Measurements from ENCODE around the gene FKBP1A. TPM values are rescaled to one million over a fixed set of nuclear protein-coding genes. Genes with fewer than 3 reads are reported as not detected.

Gene FKBP1A
- total RNA-seq, 1 experiment from 2014 or later, result 77.9 TPM

- no peak for DNase-seq (ENCODE audit: low read depth)
These were observed 6.5 kb downstream of the FKBP1A start for GRCh38 chr20:1386323-1386722.

GRCh38 chr20:1383623-1384404 lies 9.0 kb downstream of the FKBP1A start:
- no peak for DNase-seq (ENCODE audit: low read depth)

- DNase-seq (ENCODE audit: low read depth), result no peak
These were observed 10.2 kb downstream of the FKBP1A start for GRCh38 chr20:1382670-1383069.

DNA sequence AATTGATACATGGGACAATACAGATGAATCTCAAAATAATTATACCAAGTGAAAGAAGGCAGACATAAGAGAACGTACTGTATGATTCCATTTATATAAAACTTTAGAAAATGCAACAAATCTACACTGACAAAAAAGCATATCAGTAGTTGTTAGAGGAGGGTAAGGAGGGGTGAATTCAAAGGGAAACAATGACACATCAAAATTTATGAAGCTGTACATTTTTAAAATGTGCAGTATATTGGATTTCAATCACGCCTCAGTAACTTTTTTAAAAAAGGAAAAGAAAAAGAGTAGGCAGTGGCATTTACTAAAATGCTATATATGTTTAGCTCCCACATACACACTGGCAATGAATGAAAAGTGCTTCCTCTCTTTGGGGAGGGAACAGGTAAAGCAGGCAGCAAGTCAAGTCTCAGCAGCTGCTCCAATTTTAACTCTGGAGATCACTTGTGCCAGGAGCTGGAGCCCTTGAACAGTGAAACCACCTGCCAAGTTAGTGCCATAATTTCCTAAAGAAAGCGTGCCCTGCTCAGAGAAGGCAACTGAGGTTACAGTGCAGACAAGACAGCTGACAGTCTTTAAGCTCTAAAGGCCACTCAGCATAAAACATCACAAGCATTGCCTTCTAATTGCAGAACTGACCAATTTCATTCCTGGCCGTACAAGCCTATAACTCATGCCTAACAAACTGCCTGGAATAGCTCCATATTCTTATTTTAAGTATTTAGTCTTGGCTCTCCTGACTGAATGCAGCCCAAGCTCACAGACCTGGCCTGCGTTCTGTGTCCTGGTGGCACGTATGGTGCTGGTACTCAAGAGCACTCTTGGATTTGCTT lies 10.9 kb downstream of the FKBP1A start:
- DNase-seq (ENCODE audit: low read depth), result no peak

- DNase-seq (ENCODE audit: low read depth), result no peak
These were observed 14.1 kb downstream of the FKBP1A start for GRCh38 chr20:1378735-1379125.

DNA sequence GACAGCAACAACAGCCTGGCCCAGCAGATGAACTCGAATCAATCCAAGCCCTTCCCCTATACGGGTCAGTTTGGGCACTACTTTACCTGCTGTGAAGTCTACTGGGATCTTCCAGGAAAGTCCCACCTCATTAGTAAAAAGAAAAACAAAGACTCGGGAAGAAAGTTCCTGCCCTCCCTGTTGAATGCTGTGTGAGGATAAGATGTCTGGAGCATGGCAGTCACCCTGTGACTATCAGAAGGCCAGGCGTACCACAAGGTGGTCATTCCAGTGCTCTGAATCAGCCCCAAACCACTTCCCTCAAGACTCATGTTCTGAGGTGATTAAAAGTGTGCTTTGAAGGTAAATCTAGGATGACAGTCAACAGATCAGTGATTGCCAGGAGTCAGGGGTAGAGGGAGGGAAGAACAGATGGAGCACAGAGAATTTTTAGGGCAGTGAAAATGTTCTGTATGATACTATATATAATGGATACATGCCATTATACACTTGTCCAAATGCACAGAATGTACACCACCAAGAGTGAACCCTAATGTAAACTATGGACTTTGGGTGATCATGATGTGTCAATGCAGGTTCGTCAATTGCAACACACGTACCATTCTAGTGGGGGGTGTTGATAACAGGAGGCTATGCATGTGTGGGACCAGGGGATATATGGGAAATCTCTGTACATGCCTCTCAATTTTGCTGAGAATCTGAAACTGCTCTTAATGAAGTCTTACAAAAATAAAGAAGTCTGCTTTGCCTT lies 14.7 kb downstream of the FKBP1A start:
- peak; percentile 85 for DNase-seq (ENCODE audit: low read depth)

GRCh38 chr20:1377341-1377871 lies 15.4 kb downstream of the FKBP1A start:
- DNase-seq (ENCODE audit: low read depth), result no peak

DNA sequence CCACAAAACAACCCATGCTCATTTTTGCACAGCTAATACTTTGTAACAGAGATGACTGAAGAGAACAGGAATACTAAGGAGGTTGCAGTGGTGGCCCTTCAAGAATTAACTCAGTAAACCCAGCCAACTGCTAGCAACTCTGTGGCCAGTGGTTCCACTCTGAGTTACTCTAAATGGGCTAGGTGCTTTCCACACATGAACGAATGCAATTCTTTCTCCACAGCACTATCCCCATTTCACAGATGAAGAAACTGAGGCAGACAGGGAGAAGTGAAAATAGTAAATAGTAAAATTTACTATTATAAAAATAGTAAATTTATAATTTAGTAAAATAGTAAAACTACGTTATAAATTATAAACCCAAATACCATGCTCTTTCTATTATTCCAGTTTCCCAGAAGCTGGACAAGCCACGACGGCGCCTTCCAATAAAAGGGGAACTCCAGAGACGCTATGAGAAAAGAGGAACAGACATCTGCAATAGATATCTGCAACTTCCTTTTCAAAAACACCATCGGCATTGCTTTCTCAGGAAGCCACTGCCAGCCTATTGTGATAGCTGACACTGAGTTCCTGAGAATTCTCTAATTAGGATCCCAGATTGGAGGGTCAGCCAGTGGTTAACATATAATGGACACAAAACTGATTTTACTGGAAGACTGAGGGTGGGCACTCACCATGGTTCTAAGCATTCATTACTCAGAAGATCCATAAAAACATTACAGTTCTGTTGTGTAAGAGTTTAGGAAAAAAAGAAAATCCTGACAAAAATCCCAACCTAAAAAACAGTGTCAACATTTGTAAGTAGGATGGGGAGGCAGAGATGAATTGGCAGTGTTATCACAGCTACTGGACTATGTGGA lies 16.2 kb downstream of the FKBP1A start:
- no peak for DNase-seq (ENCODE audit: low read depth)

GRCh38 chr20:1376007-1376406 lies 16.8 kb downstream of the FKBP1A start:
- DNase-seq (ENCODE audit: low read depth), result no peak

DNA sequence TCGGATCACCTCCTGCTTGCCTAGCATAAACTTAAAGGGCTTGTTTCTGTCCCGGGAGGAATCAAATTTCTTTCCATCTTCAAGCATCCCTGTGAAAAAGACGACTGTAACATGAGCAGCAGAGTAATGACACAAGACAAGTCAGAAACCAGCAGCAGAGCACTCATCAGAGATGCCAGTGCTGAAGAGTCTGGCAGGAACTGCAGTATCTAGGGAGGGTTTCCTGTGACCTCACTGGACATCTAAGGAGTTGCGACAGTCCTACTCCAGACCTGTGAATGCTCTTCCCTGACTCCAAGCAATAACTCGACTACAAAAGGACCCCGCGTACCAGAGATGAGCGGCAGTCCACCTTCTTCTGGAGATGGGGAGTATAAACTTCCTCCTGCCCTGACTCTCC lies 17.3 kb downstream of the FKBP1A start:
- DNase-seq (ENCODE audit: low read depth), result no peak

GRCh38 chr20:1374246-1374645 lies 18.6 kb downstream of the FKBP1A start:
- no peak for DNase-seq (ENCODE audit: low read depth)

DNA sequence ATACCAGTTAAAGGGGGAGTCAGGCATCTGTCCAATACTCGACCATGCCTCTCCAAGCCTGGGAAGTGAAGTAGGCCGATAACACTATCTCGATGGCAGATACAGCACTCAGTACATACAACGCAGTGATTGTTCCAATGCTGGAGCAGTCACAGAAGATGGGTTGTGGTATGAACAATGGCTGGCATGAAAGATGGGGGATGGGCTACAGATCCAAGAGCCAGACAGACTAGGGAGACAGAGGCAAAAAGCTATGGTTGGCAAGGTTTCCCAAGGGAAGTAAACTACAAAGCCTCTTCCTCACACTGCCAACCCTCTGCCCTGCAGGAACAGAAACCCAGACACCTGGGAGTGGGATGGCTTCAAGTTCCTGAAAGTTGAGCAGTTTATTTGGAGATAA lies 19.2 kb downstream of the FKBP1A start:
- DNase-seq (ENCODE audit: low read depth), result no peak

- DNase-seq (ENCODE audit: low read depth), result no peak
These were observed 19.8 kb downstream of the FKBP1A start for GRCh38 chr20:1373036-1373435.

DNA sequence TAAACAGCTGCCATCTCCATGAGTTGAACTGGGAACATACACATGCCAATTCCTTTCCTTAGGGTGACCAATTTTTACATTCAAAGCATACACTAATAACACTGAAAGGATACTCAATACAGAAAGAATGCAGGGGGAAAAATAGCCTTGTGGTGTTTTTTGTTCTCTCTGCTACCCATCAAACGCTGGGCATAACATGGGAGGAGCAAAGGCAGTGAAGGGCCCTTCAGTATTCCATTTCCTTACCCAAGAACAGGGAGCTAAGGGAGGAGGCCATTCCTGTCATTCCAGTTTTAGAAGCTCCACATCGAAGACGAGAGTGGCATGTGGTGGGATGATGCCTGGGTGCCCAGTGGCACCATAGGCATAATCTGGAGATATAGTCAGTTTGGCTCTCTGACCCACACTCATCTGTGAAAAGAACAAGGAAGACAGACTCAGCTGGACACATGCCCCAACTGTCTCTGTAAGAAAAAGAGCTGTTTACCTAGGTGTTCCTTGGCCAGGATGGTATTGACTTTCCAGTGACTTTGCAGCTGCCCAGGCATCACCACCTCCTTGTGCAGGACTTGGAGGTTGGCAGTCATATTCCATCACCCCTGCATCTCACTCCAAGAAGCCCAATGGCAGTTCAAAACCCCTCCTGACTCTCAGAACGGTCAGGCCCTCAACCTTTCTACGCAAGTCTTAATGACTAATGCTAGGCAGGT lies 20.9 kb downstream of the FKBP1A start:
- DNase-seq (ENCODE audit: low read depth), result no peak

- DNase-seq (ENCODE audit: low read depth), result no peak
These were observed 21.6 kb downstream of the FKBP1A start for GRCh38 chr20:1371202-1371782.

GRCh38 chr20:1370548-1371110 lies 22.2 kb downstream of the FKBP1A start:
- DNase-seq (ENCODE audit: low read depth), result no peak

DNA sequence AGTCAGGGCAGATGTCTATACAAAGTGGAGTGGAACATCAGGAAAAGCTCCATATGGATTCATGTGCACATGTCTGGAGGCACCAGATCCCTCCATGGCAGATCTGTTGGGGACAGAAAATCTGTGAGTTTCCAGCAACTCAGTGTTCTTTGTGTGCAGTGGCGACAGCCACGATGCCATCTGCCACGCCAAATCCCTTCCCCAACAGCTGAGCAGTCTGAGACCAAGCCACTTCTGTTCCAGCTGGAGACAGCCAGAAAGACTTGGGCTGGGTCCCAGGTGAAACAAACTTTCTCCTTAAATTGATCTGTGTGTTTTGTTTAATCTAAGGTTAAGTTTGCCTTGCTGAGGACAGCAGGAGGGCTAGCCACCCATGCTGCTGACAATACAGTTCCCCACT lies 22.9 kb downstream of the FKBP1A start:
- DNase-seq (ENCODE audit: low read depth), result no peak

- DNase-seq (ENCODE audit: low read depth), result no peak
These were observed 24.2 kb downstream of the FKBP1A start for GRCh38 chr20:1368448-1369199.

- DNase-seq (ENCODE audit: low read depth), result no peak
These were observed 25.4 kb downstream of the FKBP1A start for GRCh38 chr20:1367479-1367878.

Data from Daoy (cell line).